PC-9 (cell line): ENCODE measurements around the gene LIX1L. TPM values are rescaled to one million over a fixed set of nuclear protein-coding genes. Genes with fewer than 3 reads are reported as not detected.
A peak's percentile ranks its signal among the peaks of the same experiment; 100 is the strongest.

Experiments used
- BruUV-seq: library from RNA; stranded (reverse); fragments of 400-500 nt; replicated peaks from 2 replicates; lab custom pipeline; 2021; lab: Mats Ljungman, UMichigan
- CTCF ChIA-PET: fragments of 300-600 bp; sonication (Branson Sonifier 250); formaldehyde crosslinking; loops from one replicate; lab custom pipeline; 2022; ENCODE audit warnings: antibody characterized with exemption; lab: Charles Lee
- POLR2A ChIA-PET: fragments of 300-600 bp; sonication (Branson Sonifier 250); formaldehyde crosslinking; loops from one replicate; lab custom pipeline; 2022; ENCODE audit warnings: antibody characterized with exemption; ENCODE audit not compliant: unreplicated experiment; lab: Charles Lee
- DNase-seq, 2 experiments: peaks; one replicate each; pipeline versions ENCODE4 v3.0.0 to v3.0.0-alpha.2; 2015 to 2022; ENCODE audit warnings: mixed read lengths in 1 of 2
- H2AFZ ChIP-seq: fragments of 200-600 bp; sonication (generic); 2 replicates; pipeline ENCODE4 v1.8.1; 2017; ENCODE audit warnings: antibody characterized with exemption
- H3F3A ChIP-seq: fragments of 200-600 bp; sonication (generic); 2 replicates; pipeline ENCODE4 v1.8.1; 2017; ENCODE audit warnings: antibody characterized with exemption, mild to moderate bottlenecking, low read depth; ENCODE audit not compliant: insufficient read depth
- H3K27ac ChIP-seq: fragments of 200-600 bp; sonication (generic); 2 replicates; pipeline ENCODE4 v1.6.1; 2016; ENCODE audit warnings: mixed run types
- H3K27me3 ChIP-seq: fragments of 200-600 bp; sonication (generic); 2 replicates; pipeline ENCODE4 v1.6.1; 2016; ENCODE audit warnings: low read depth, mixed run types; ENCODE audit not compliant: insufficient read depth
- H3K36me3 ChIP-seq: fragments of 200-600 bp; sonication (generic); 2 replicates; pipeline ENCODE4 v1.6.1; 2016; ENCODE audit warnings: low read depth, mixed run types
- H3K4me1 ChIP-seq: fragments of 200-600 bp; sonication (generic); replicated peaks from 2 replicates; pipeline ENCODE4 v1.6.1; 2016; ENCODE audit warnings: mixed run types; ENCODE audit not compliant: insufficient read depth
- H3K4me2 ChIP-seq: fragments of 200-600 bp; sonication (generic); 2 replicates; pipeline ENCODE4 v1.6.1; 2017; ENCODE audit warnings: mixed run types
- H3K4me3 ChIP-seq: fragments of 200-600 bp; sonication (generic); 2 replicates; pipeline ENCODE4 v1.6.1; 2016; ENCODE audit warnings: mixed run types
- H3K79me2 ChIP-seq: fragments of 200-600 bp; sonication (generic); 2 replicates; pipeline ENCODE4 v1.6.1; 2017; ENCODE audit warnings: low read depth, mixed run types
- H3K9me2 ChIP-seq: fragments of 200-600 bp; sonication (generic); 2 replicates; pipeline ENCODE4 v1.8.1; 2017; ENCODE audit warnings: mild to moderate bottlenecking; ENCODE audit not compliant: insufficient read depth
- H3K9me3 ChIP-seq: fragments of 200-600 bp; sonication (generic); 2 replicates; pipeline ENCODE4 v1.8.1; 2016; ENCODE audit warnings: low read depth; ENCODE audit not compliant: insufficient read depth
- H4K20me1 ChIP-seq: fragments of 200-600 bp; sonication (generic); 2 replicates; pipeline ENCODE4 v1.8.1; 2017; ENCODE audit not compliant: insufficient read depth
- EZH2 ChIP-seq: fragments of 200-600 bp; sonication (generic); IDR thresholded peaks from 2 replicates; pipeline ENCODE4 v1.8.0; 2017; ENCODE audit warnings: antibody characterized with exemption, low read depth
- intact Hi-C: fragments of 100-400 bp; cut with micrococcal nuclease; formaldehyde crosslinking; loops from one replicate; pipeline ENCODE4 v1.10.0; 2022; ENCODE audit not compliant: unreplicated experiment
- total RNA-seq: library from RNA; stranded (reverse); gene quantifications from 2 replicates; pipeline ENCODE4 v1.2.3, GENCODE V29; 2021
- TF ChIP-seq, protein P1 (sequence below): fragments of 200-600 bp; sonication (generic); conservative IDR thresholded peaks from 2 replicates; pipeline ENCODE4 v1.6.1; 2017; ENCODE audit warnings: mixed run types, antibody characterized with exemption, mild to moderate bottlenecking, moderate library complexity

Gene LIX1L
- total RNA-seq, 1 experiment from 2014 or later, result 0.48 TPM

DNA sequence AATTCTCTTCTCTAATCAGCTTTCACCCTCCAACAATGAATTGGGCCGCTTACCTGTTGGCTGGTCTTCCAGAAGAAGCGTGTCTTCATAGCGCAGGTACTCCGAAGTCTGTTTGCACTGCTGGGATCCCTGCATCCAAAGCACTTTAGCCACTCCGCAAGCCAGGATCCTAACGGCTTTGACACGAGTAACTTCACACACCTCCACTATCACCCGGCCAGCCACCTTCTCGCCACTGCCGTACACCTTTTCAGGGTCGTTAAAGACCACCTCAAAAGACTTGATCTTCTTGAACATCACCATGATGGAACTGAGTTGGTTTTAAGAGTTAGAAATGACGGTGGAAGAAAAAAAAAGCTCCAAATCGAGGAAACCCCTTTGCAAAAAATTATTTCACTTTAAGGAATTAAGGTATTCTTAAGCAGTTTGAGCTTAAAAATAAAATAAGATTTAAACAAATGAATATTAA lies 38.2 kb upstream of the LIX1L start:
- Histone ChIP-seq H3K4me2 (peak overlapping the region; percentile 91), H3K9me3 (no peaks in the 10 kb centered on the region), H3K9me2 (no peaks in the 10 kb centered on the region), H3K27ac (peak overlapping the region; percentile 78), H3K27me3 (no peaks in the 10 kb centered on the region), H3F3A (peaks cover 68% of the 10 kb centered on the region), H3K79me2 (peaks cover 40% of the 10 kb centered on the region), H2AFZ (no peak overlapping the region), H3K36me3 (peaks cover 36% of the 10 kb centered on the region), H3K4me1 (peaks cover 69% of the 10 kb centered on the region), H3K4me3 (peak overlapping the region; percentile 93), H4K20me1 (peaks cover 41% of the 10 kb centered on the region)
- intact Hi-C loops, result loop anchor here (1.0 to 2.0 kb wide), 3 partner anchors 11 to 33 kb away; no protein-coding TSS in a partner anchor
- no peak for DNase-seq
- CTCF ChIA-PET, result interaction anchor here (0.6 kb wide), 1 partner anchor 39 kb away, joined by 3 read pairs; no protein-coding TSS in a partner anchor
- BruUV-seq, result TSS peak; percentile 63
- POLR2A ChIA-PET, result no interaction called here
- TF ChIP-seq, protein P1, sequence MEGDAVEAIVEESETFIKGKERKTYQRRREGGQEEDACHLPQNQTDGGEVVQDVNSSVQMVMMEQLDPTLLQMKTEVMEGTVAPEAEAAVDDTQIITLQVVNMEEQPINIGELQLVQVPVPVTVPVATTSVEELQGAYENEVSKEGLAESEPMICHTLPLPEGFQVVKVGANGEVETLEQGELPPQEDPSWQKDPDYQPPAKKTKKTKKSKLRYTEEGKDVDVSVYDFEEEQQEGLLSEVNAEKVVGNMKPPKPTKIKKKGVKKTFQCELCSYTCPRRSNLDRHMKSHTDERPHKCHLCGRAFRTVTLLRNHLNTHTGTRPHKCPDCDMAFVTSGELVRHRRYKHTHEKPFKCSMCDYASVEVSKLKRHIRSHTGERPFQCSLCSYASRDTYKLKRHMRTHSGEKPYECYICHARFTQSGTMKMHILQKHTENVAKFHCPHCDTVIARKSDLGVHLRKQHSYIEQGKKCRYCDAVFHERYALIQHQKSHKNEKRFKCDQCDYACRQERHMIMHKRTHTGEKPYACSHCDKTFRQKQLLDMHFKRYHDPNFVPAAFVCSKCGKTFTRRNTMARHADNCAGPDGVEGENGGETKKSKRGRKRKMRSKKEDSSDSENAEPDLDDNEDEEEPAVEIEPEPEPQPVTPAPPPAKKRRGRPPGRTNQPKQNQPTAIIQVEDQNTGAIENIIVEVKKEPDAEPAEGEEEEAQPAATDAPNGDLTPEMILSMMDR, result no peak
- no peak for TF ChIP-seq EZH2

DNA sequence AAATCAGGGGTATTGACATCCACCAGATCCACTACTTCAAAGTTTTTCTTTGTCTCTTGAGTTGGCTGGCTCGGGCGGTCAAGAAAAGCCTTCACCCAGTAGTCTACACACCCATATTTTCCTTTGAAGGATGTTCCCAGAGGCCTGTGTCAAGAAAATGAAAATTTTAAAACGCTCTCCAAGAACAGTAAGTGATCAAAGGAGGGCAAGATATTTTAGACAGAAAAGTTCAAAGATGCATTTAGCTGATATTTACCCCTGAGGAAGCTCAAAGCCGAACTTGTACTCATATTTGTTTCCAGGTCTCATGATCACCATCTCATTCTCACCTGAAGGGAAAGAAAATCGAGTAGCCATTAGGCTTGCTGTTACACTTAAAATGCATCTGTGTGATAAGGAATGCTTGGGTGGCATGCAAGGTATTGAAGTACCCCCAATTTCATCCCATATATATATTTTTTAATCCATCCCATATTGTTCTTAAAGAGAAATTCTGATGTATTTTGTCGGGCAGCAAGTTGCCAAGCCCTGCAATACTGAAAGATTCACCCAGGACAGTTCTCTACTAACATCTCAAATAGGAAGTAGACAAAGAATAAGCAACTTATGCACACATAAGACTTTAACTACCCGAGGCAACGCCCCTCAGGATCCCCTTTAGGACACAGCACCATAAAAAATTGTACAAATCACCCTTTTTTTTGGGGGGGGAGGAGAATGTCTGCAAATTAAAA lies 37.5 kb upstream of the LIX1L start:
- Histone ChIP-seq H3K9me3 (no peaks in the 10 kb centered on the region), H2AFZ (no peak overlapping the region), H3K4me3 (peak overlapping the region; percentile 93), H3K4me1 (peaks cover 75% of the 10 kb centered on the region), H3F3A (peaks cover 75% of the 10 kb centered on the region), H3K27ac (peak overlapping the region; percentile 78), H3K4me2 (peak overlapping the region; percentile 91), H3K79me2 (peaks cover 40% of the 10 kb centered on the region), H3K9me2 (no peaks in the 10 kb centered on the region), H3K36me3 (peaks cover 36% of the 10 kb centered on the region), H4K20me1 (peaks cover 41% of the 10 kb centered on the region), H3K27me3 (no peaks in the 10 kb centered on the region)
- CTCF ChIA-PET, result no interaction called here
- BruUV-seq, result no TSS peak
- intact Hi-C loops, result loop anchor here (2.0 kb wide), 1 partner anchor 33 kb away; no protein-coding TSS in a partner anchor
- POLR2A ChIA-PET, result no interaction called here
- TF ChIP-seq, protein P1, result no peak
- TF ChIP-seq EZH2, result no peak
- DNase-seq, result no peak

DNA sequence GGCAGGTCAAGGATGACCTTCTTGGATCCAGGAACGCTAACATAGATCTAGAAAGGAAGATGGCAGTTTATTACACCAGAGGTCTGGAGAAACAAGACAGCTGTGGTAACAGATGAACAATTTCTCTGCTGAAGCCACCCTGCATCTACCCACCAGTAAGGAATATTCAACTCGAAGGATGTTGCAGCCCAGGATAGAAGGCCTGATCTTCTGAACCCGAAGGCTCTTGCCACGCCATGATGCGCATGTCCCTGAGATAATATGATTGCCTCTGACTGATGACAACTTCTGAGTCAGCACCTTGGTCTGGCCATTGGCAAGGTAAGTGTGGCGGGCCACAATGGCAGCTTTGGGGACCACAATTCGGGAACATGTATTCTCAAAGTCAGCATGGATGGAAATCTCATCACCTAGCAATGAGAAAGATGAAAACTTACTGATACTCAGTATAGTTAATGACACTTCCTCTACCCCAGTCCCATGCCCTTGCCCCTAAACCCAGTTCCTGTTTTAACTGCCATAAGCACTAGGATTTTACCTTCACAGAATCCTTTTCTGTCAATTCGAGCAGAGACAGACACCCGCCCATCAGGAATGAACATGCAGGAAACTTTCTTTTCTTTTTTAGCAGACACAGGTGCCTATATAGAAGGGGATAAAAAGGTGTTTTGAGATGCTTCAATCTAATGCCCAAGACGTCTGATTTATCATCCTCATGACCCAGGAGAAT lies 36.7 kb upstream of the LIX1L start:
- Histone ChIP-seq H3K4me3 (peak overlapping the region; percentile 93), H3K4me1 (peaks cover 69% of the 10 kb centered on the region), H3K9me2 (no peaks in the 10 kb centered on the region), H3K27ac (no peak overlapping the region), H3K9me3 (no peaks in the 10 kb centered on the region), H3K27me3 (no peaks in the 10 kb centered on the region), H3K36me3 (peaks cover 36% of the 10 kb centered on the region), H3K79me2 (peaks cover 40% of the 10 kb centered on the region), H3K4me2 (peak overlapping the region; percentile 91), H4K20me1 (peaks cover 41% of the 10 kb centered on the region), H3F3A (peaks cover 74% of the 10 kb centered on the region), H2AFZ (no peak overlapping the region)
- CTCF ChIA-PET, result interaction anchor here (0.6 kb wide), 1 partner anchor 10 kb away, joined by 3 read pairs; no protein-coding TSS in a partner anchor
- intact Hi-C loops, result loop anchor here (2.0 kb wide), 1 partner anchor 32 kb away; no protein-coding TSS in a partner anchor
- POLR2A ChIA-PET, result interaction anchor here (0.6 to 0.7 kb wide), 3 partner anchors 9 to 79 kb away, joined by 3 read pairs; no protein-coding TSS in a partner anchor
- no peak for DNase-seq
- TF ChIP-seq, protein P1, result no peak
- TF ChIP-seq EZH2, result no peak
- no TSS peak for BruUV-seq
